IPS-15b (cell line): Measurements from ENCODE around the gene U2SURP.

Source experiments
- H3K27me3 ChIP-seq: one replicate; pipeline ENCODE4 v1.6.1; 2013; ENCODE audit warnings: low read length; ENCODE audit not compliant: control insufficient read depth, insufficient read depth
- H3K36me3 ChIP-seq: one replicate; pipeline ENCODE4 v1.6.1; 2013; ENCODE audit warnings: low read length; ENCODE audit not compliant: control insufficient read depth, insufficient read depth
- H3K4me1 ChIP-seq: one replicate; pipeline ENCODE4 v1.6.1; 2013; ENCODE audit warnings: mild to moderate bottlenecking, low read length; ENCODE audit not compliant: control insufficient read depth, insufficient read depth
- H3K4me3 ChIP-seq: one replicate; pipeline ENCODE4 v1.5.1; 2013; ENCODE audit warnings: low read depth, low read length
- H3K9ac ChIP-seq: one replicate; pipeline ENCODE4 v1.6.1; 2013; ENCODE audit warnings: low read depth, mild to moderate bottlenecking, low read length
- H3K9me3 ChIP-seq: one replicate; pipeline ENCODE4 v1.6.1; 2013; ENCODE audit warnings: mild to moderate bottlenecking, low read length; ENCODE audit not compliant: control insufficient read depth, insufficient read depth

Gene U2SURP

DNA sequence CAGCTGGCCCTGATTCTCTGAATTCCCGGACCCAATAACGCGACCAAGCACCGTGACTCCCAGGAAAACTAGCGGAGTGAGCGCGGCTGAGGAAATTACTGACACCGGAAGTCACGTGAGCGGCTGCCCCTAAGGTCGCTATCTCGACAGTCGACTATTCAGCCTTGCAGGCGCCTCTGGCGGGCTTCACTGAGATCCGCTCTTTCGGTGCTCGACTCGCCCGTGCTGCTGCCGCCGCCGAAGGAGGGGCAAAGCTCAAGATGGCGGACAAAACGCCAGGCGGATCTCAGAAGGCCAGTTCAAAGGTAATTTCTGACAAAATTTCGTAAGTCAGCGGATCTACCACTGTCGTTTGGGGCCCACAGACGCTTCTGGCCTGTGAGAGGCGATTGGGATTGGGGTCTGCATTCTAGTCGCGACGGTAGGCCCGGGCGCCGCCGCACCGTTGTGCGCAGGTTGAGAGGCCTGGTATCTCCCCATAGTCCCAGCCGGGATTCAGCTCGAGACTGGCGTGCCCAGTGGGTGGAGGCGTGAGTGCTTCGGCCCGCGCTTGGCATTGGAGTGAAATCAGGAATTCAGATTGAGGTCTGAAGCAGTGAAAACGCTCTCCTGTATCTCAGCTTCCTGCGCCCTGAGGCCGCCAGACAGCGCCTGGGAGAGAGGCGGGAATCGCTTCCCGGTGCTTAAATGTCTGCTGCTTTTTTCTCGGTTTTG, at the start of gene U2SURP:
Gene U2SURP (plus strand): TSS at position 202 of the 714 bp plus-strand sequence. CDS start 59 bp downstream, at position 261.
- H3K9ac ChIP-seq: peak within 1 kb of the TSS; percentile 92
- H3K36me3 ChIP-seq: no peaks in the 10 kb centered on the region
- H3K4me1 ChIP-seq: peaks cover 2% of the 10 kb centered on the region
- H3K27me3 ChIP-seq: no peaks in the 10 kb centered on the region
- no peaks in the 10 kb centered on the region for H3K9me3 ChIP-seq
- peak within 1 kb of the TSS; percentile 69 for H3K4me3 ChIP-seq

DNA sequence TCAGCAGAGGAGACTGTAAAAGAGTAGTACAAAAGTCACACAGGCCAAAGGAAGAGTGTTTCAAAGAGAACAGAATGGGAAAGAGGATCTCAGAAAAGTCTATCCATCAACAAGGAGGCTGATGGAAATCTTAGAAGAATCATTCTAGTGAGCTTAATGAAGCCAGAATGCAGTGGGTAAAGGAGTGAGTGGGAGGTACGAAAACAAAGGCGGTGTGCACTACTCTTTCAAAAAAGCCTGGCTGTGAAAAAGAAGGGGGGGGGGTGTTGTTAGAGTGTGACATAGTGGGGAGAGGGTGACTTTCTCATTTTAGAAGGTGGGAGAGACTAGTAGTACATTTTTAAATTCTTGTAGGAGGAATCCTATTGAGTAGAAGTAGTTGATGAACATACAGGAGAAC, 49.6 kb upstream of the U2SURP start:
- Histone ChIP-seq H3K4me3 (no peak overlapping the region), H3K9ac (no peak overlapping the region), H3K36me3 (no peaks in the 10 kb centered on the region), H3K4me1 (no peaks in the 10 kb centered on the region), H3K27me3 (peaks cover 20% of the 10 kb centered on the region), H3K9me3 (no peaks in the 10 kb centered on the region)

DNA sequence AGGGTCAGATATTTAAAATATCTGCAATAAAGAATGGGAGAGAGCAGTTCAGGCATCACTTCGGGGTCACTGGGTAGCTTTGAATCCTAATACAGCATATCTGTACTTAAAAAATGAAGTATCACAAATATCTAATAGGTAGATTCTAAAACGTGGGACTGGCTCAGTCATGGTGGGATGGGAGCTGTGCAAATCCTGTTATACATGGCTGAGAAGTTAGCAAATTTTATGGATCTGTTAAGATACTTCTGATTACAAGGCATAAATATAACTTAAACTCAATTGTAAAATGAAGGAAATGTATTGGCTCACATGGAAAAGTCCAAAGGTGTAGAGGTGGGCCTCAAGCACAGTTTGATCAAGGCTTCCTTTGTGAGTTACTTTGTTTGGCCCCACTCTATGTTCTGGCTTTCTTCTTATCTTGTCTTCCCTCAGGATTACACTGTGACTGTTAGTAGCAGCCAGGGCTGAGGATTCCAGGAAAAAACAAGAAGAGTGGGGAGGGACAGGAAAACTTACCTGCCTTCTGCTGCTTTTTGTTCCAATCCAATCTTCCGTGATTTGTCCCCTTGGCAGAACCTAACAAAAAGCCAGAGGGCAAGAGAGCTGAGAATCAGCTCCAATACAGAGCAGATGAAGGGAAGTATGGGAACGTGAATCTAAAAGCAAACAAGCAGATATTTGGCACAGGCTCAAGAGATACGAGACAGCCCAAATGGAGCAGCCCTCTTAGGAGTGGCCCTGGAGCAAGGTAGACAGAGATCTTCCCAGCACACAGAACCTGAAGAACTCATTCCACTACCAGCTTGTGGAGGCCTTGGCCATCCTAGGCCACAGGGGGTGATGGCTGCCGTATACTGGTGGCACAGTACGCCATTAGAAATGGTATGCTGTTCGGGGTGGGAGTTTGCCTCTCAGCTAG, 48.8 kb upstream of the U2SURP start:
- H3K4me3 ChIP-seq: no peak overlapping the region
- no peaks in the 10 kb centered on the region for H3K36me3 ChIP-seq
- H3K9ac ChIP-seq: no peak overlapping the region
- peaks cover 17% of the 10 kb centered on the region for H3K27me3 ChIP-seq
- H3K9me3 ChIP-seq: no peaks in the 10 kb centered on the region
- no peaks in the 10 kb centered on the region for H3K4me1 ChIP-seq

DNA sequence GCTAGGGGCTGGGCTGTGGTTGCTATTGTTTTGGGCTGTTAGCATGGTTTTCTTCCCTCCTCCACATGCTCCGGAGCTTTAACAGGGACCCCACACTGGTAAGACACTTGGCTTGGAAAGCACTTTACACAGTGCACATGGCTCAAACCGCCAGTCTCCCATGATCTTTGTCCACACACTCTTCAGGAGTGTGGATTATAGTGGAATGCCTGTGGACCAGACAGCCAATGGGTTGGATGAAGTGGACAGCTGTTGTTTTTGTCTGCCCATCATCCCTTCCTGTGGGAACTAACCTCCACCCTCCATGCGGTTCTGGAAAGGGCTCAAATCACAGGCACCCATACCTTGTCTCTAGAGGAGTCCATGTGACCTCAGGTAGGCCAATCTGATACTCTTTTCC, 47.9 kb upstream of the U2SURP start:
- Histone ChIP-seq H3K9ac (no peak overlapping the region), H3K27me3 (peaks cover 9% of the 10 kb centered on the region), H3K36me3 (no peaks in the 10 kb centered on the region), H3K9me3 (no peaks in the 10 kb centered on the region), H3K4me1 (no peaks in the 10 kb centered on the region), H3K4me3 (no peak overlapping the region)

DNA sequence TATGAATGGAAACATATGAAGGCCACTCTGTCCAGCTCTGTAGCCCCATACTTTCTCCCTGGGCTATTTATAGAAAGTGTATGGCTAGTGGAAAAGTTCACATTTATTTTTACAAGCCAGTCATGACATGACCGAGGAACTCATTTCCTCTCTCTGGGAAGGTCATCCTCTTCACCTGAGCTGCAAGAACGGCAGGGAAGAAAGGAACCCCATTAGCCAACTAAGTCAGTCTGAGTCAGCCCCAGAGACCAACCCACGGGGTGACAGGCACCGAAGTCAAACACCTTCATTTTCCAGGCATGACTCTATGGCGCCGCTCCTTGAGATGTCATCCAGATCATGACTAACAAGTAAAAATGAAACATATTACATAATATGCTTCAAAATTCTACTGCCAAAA, 42.7 kb upstream of the U2SURP start:
- peaks cover 4% of the 10 kb centered on the region for H3K9me3 ChIP-seq
- H3K9ac ChIP-seq: no peak overlapping the region
- peaks cover 5% of the 10 kb centered on the region for H3K36me3 ChIP-seq
- no peak overlapping the region for H3K4me3 ChIP-seq
- H3K27me3 ChIP-seq: peaks cover 31% of the 10 kb centered on the region
- no peaks in the 10 kb centered on the region for H3K4me1 ChIP-seq

DNA sequence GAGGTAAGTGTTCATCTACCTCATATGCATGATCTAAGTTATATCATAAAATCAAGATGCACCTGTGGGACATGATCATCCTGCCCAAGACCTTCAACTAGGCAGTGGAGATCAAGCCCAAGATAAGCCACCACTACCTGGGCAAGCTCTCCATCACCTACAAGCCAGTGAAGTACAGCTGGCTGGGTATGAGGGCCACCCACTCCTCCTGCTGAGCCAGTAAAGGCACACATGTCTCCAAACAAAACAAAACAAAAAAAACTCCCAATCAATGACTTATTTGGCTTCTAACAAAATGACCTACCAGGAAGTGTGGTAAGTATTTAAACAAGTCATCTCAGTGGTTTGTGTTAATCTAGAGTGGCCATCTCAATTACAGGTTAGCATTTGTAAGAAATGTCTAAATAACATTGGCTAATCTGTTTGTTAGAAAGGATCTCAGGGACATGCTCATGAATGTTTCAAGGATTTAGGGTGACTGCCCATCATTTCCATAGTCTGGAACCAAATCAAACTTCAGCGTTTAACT, 41.0 kb upstream of the U2SURP start:
- Histone ChIP-seq H3K27me3 (peaks cover 45% of the 10 kb centered on the region), H3K9ac (no peak overlapping the region), H3K4me1 (peaks cover 2% of the 10 kb centered on the region), H3K36me3 (peaks cover 5% of the 10 kb centered on the region), H3K4me3 (no peak overlapping the region), H3K9me3 (peaks cover 4% of the 10 kb centered on the region)

DNA sequence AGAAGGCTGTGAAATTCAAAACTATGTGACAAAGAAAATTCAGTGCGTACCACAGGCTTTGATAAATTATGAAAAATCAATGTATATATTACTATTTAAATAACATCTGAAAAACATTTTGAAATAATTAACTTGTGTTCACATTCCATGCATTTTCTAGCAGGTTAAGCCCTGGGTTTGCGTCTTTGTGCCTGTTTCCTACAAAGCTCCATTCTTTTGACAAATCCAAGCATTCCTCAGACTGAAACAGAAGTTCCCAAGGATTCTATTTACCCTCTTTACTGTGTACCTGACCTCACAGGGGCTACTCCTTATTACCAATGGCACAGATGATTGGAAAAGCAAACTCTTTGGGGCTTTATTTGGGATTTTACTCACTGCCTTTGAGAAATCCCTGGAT, 39.8 kb upstream of the U2SURP start:
- H3K27me3 ChIP-seq: peaks cover 56% of the 10 kb centered on the region
- peaks cover 5% of the 10 kb centered on the region for H3K36me3 ChIP-seq
- no peak overlapping the region for H3K4me3 ChIP-seq
- H3K9me3 ChIP-seq: peaks cover 4% of the 10 kb centered on the region
- H3K4me1 ChIP-seq: peaks cover 2% of the 10 kb centered on the region
- H3K9ac ChIP-seq: no peak overlapping the region

DNA sequence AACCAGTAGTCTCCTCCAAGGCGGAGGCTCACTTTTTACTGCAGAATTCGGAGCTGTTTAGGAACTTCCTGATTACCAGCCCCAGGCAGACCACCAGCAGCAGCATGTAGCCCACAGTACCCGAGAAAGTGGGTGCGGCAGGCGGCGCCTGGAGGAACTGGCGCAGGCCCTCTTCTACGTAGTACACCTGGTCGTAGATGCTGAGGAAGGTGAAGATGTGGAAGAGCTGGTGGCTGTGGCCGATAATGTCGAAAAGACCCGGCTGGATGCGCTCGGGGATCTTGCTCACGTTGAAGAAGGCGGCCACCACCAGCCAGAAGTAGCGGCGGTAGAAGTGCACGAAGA, 39.2 kb upstream of the U2SURP start:
- peaks cover 2% of the 10 kb centered on the region for H3K4me1 ChIP-seq
- H3K9me3 ChIP-seq: peaks cover 4% of the 10 kb centered on the region
- peaks cover 54% of the 10 kb centered on the region for H3K27me3 ChIP-seq
- peak overlapping the region; percentile 85 for H3K4me3 ChIP-seq
- H3K36me3 ChIP-seq: peaks cover 5% of the 10 kb centered on the region
- no peak overlapping the region for H3K9ac ChIP-seq

DNA sequence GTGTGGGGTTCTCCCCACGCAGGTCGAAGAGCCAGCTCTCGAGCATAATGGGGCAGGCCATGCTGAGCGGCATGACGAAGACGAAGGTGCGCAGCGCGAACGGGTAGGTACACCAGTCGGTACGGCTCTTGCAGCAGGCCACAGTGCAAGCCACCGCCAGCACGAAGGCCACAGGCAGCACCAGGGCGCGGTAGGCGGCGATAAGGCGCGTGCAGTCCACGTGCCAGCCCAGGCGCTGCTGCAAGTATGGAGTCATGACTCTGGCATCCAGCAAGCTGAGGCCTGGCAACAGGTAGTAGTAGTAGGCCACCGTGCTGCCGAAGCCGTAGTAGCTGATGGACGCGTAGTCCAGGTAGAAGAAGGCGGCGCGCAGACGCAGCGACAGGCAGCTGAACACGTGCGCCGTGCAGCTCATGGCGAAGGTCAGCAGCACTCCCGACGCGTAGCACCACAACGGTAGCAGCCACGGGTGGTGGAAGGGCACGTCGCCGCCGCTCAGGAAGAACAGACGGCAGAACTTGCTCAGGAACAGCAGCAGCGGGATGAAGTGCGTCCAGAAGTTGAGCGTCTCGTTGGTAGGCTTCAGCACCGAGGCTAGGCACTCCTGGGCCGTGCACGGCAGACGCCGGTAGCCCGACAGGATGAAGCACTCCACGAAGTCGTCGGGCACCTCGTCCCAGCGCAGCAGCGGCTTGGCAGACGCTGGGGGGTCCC, 38.7 kb upstream of the U2SURP start:
- no peak overlapping the region for H3K9ac ChIP-seq
- peaks cover 2% of the 10 kb centered on the region for H3K4me1 ChIP-seq
- H3K9me3 ChIP-seq: peaks cover 4% of the 10 kb centered on the region
- H3K36me3 ChIP-seq: peaks cover 5% of the 10 kb centered on the region
- H3K27me3 ChIP-seq: peaks cover 54% of the 10 kb centered on the region
- peak overlapping the region; percentile 85 for H3K4me3 ChIP-seq

DNA sequence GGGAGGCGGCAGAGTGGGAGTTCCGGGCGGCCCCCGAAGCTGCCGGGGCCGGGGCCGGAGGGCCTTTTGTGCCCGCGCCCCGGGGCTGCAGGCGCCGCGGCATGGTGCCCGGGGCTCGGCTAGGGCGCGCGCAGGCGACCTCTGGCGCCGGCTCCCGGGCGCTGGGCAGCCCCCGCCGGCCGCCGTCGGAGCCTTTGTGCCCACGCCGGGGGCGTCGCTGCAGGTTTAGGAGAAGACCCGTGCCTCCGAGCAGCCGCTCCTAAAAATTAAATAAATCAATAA, 38.2 kb upstream of the U2SURP start:
- peak overlapping the region; percentile 85 for H3K4me3 ChIP-seq
- H3K9ac ChIP-seq: no peak overlapping the region
- H3K27me3 ChIP-seq: peaks cover 54% of the 10 kb centered on the region

DNA sequence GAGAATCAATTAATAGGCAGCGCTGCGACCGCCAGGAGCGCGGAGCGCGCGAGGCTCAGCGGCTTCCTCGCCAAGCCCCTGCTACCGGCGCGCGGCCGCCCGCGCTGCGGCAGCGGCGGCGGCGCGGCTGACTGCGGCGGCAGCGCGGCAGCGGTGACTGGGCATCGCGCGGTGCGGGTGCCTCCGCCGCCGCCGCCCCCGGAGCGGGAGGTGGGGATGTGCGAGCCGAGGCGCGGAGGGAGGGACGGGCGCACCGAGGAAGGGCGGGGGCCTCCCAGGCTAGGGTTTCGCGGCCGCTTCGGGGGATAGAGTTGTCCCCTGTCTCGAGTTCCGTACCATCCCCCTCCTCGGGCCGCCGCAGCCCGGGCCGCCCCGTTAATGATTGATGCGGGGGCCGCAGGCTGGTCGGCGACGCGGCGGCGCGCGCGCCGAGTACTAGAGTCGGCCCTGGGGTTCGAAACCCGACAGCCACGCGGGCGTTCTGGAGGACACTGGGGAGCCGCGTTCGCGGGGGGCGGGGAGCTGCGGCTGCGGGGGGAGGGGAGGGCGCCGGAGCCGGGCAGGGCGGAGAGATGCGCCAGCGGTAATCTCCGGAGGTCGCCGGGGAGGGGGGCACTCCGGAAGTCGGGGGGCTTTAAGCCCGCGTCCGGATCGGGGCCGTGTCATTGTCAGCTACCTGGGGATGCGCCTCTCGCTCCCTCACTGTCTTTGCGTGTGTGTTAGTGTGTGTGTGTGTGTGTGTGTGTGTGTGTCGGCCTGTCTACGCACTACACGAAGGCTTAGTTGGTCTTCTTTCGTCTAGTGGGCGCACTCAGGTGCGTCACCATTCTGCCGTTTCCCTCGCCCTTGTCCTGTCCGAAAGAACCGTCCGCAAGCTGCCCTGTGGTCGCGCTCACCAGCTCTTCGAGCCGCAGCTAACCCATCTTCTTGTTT, 37.6 kb upstream of the U2SURP start, which contains the start of gene PAQR9:
Gene PAQR9 (minus strand): TSS at position 159 of the 933 bp plus-strand sequence. CDS start 338 bp downstream, outside the sequence.
- peaks cover 54% of the 10 kb centered on the region for H3K27me3 ChIP-seq

More for the DNA sequence above, 38.2 kb upstream of the U2SURP start:
- H3K36me3 ChIP-seq: peaks cover 5% of the 10 kb centered on the region
- H3K4me1 ChIP-seq: peaks cover 2% of the 10 kb centered on the region
- H3K9me3 ChIP-seq: peaks cover 4% of the 10 kb centered on the region

More for the DNA sequence above, 37.6 kb upstream of the U2SURP start, which contains the start of gene PAQR9:
- Histone ChIP-seq H3K4me1 (peaks cover 2% of the 10 kb centered on the region), H3K4me3 (peak within 1 kb of the TSS; percentile 85), H3K36me3 (peaks cover 5% of the 10 kb centered on the region), H3K9ac (no peak within 1 kb of the TSS), H3K9me3 (peaks cover 4% of the 10 kb centered on the region)
